Omental fat pad (tissue), 4 donors: Measurements from ENCODE around the gene HIGD1C. TPM values are rescaled to one million over a fixed set of nuclear protein-coding genes. Genes with fewer than 3 reads are reported as not detected.

Source experiments
- ATAC-seq: fragments of 150-250 bp; one replicate; pipeline ENCODE4 v1.9.1; 2016; ENCODE audit warnings: mild to moderate bottlenecking, moderate library complexity; ENCODE audit not compliant: low FRiP score
- DNase-seq: peaks from one replicate; pipeline ENCODE4 v3.0.0-alpha.2; 2019; ENCODE audit warnings: low spot score
- CTCF ChIP-seq, 3 donors: fragments of 450-650 bp; IDR thresholded peaks; one replicate each; pipeline ENCODE4 v1.5.1; 2016 to 2017; ENCODE audit warnings: antibody characterized with exemption in 3 of 3, mild to moderate bottlenecking in 3 of 3, moderate library complexity in 2 of 3
- total RNA-seq, 4 donors: library from RNA; depleted of rRNA; stranded (reverse); fragments of >200 nt; gene quantifications; one replicate each; pipeline ENCODE4 v1.1.0, GENCODE V29; 2016

Gene HIGD1C
- total RNA-seq, 4 donors from 2014 or later, result not detected

GRCh38 chr12:50934371-50934851 lies 17.9 kb upstream of the HIGD1C start:
- peak; percentile 30 for ATAC-seq
- no peak for DNase-seq
- no peak for TF ChIP-seq CTCF (IDR thresholded peaks at IDR 0.05)

GRCh38 chr12:50934981-50935807 lies 17.1 kb upstream of the HIGD1C start:
- TF ChIP-seq CTCF (IDR thresholded peaks at IDR 0.05), result no peak
- DNase-seq, result no peak
- ATAC-seq, result peak; percentile 61

- ATAC-seq (no peak), DNase-seq (no peak)
- TF ChIP-seq CTCF (IDR thresholded peaks at IDR 0.05), result no peak
Measured at GRCh38 chr12:50936821-50937530, 15.4 kb upstream of the HIGD1C start.

GRCh38 chr12:50937653-50938052 lies 14.7 kb upstream of the HIGD1C start:
- TF ChIP-seq CTCF (IDR thresholded peaks at IDR 0.05), result no peak
- ATAC-seq (no peak), DNase-seq (no peak)

- ATAC-seq, result no peak
- no peak for DNase-seq
- TF ChIP-seq CTCF (IDR thresholded peaks at IDR 0.05), result no peak
Measured at GRCh38 chr12:50947933-50948626, 4.3 kb upstream of the HIGD1C start.

- TF ChIP-seq CTCF (IDR thresholded peaks at IDR 0.05), result no peak
- DNase-seq, result no peak
- no peak for ATAC-seq
Measured at GRCh38 chr12:50948798-50949197, 3.5 kb upstream of the HIGD1C start.
